Chondrocyte (in vitro differentiated cells): ENCODE measurements around the gene TMEFF2. TPM values are rescaled to one million over a fixed set of nuclear protein-coding genes. Genes with fewer than 3 reads are reported as not detected.

Source experiments
- DNase-seq: peaks from one replicate; pipeline ENCODE4 v3.0.0; 2021; ENCODE audit warnings: mixed read lengths, low spot score
- H3K27ac Mint-ChIP-seq: one replicate; pipeline ENCODE4 v1.8.0; 2021; ENCODE audit warnings: mild to moderate bottlenecking, moderate library complexity, mixed read lengths; ENCODE audit not compliant: unreplicated experiment
- H3K27me3 Mint-ChIP-seq: 2 replicates; pipeline ENCODE4 v1.8.0; 2021; ENCODE audit warnings: low read depth, mixed read lengths
- H3K36me3 Mint-ChIP-seq: 2 replicates; pipeline ENCODE4 v1.8.0; 2021; ENCODE audit warnings: low read depth, mixed read lengths
- H3K4me1 Mint-ChIP-seq: 2 replicates; pipeline ENCODE4 v1.8.0; 2021; ENCODE audit warnings: low read depth, mild to moderate bottlenecking, mixed read lengths
- H3K4me3 Mint-ChIP-seq: one replicate; pipeline ENCODE4 v1.8.0; 2021; ENCODE audit warnings: mild to moderate bottlenecking, moderate library complexity, mixed read lengths; ENCODE audit not compliant: unreplicated experiment
- H3K9me3 Mint-ChIP-seq: 2 replicates; pipeline ENCODE4 v1.8.0; 2021; ENCODE audit warnings: low read depth, mixed read lengths
- total RNA-seq: library from RNA; stranded (reverse); gene quantifications from 3 replicates; pipeline ENCODE4 v1.2.1, GENCODE V29; 2021
- TF ChIP-seq, protein P1 (sequence below): fragments of 200-600 bp; sonication (generic); IDR thresholded peaks from 2 replicates; pipeline ENCODE4 v1.5.0; 2021; ENCODE audit warnings: antibody characterized with exemption, mild to moderate bottlenecking, moderate library complexity

TMEFF2 gene
- total RNA-seq, 1 donor from 2014 or later = 1.5 TPM

DNA sequence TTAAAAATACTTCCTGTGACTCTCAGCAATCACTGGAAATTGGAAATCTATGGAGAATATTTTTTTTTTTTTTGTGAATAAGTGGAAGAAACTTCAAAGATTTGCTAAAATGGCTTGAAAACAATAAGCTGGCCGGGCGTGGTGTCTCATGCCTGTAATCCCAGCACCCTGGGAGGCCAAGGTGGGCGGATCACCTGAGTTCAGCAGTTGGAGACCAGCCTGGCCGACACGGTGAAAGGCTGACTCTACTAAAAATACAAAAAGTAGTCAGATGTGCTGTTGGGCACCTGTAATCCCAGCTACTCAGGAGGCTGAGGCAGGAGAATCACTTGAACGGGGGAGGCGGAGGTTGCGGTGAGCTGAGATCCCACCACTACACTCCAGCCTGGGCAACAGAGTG, 192.3 kb downstream of the TMEFF2 start:
- Mint-ChIP-seq H3K4me1 (peaks cover 7% of the 10 kb centered on the region), H3K36me3 (no peaks in the 10 kb centered on the region), H3K9me3 (no peaks in the 10 kb centered on the region), H3K27ac (no peak overlapping the region), H3K27me3 (no peaks in the 10 kb centered on the region), H3K4me3 (no peak overlapping the region)
- DNase-seq = no peak
- TF ChIP-seq, protein P1, sequence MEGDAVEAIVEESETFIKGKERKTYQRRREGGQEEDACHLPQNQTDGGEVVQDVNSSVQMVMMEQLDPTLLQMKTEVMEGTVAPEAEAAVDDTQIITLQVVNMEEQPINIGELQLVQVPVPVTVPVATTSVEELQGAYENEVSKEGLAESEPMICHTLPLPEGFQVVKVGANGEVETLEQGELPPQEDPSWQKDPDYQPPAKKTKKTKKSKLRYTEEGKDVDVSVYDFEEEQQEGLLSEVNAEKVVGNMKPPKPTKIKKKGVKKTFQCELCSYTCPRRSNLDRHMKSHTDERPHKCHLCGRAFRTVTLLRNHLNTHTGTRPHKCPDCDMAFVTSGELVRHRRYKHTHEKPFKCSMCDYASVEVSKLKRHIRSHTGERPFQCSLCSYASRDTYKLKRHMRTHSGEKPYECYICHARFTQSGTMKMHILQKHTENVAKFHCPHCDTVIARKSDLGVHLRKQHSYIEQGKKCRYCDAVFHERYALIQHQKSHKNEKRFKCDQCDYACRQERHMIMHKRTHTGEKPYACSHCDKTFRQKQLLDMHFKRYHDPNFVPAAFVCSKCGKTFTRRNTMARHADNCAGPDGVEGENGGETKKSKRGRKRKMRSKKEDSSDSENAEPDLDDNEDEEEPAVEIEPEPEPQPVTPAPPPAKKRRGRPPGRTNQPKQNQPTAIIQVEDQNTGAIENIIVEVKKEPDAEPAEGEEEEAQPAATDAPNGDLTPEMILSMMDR = no peak

DNA sequence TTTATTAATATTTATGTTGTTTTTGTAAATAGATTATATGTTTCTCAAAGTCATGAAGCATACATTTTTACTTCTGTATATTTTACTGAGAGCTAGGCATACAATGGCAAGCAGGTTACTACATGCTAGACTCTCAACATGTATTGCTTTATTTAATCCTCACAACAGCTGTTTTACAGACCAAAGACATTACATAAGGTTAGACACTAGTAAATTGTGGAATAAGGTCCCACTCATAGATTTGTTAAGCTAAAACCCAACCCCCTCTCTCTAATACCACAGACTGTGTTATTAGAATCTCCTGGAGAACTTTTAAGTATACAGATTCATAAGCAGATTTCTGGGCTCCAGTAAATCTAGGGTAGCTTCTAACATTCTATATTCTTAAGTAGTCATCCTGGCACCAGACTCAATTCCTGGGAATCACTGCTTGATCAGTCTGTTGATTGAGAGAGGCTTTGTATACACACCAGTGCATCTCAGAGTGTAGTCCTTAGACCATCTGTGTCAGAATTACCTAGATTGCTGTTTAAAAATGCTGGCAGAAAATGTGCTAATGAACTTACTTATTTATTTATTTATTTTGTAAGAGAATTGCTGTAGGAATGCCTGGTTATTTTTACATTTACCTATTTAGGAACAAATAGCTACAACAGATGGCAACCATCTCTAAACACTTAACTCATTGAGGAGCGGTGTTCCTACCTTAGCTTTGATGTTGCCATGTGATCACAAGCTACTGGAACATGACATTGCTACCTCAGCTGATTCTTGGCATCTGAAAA, 194.3 kb downstream of the TMEFF2 start:
- no peak overlapping the region for H3K27ac Mint-ChIP-seq
- H3K9me3 Mint-ChIP-seq = no peaks in the 10 kb centered on the region
- DNase-seq = no peak
- no peak overlapping the region for H3K4me3 Mint-ChIP-seq
- peaks cover 7% of the 10 kb centered on the region for H3K4me1 Mint-ChIP-seq
- TF ChIP-seq, protein P1 = no peak
- no peaks in the 10 kb centered on the region for H3K36me3 Mint-ChIP-seq
- H3K27me3 Mint-ChIP-seq = no peaks in the 10 kb centered on the region

DNA sequence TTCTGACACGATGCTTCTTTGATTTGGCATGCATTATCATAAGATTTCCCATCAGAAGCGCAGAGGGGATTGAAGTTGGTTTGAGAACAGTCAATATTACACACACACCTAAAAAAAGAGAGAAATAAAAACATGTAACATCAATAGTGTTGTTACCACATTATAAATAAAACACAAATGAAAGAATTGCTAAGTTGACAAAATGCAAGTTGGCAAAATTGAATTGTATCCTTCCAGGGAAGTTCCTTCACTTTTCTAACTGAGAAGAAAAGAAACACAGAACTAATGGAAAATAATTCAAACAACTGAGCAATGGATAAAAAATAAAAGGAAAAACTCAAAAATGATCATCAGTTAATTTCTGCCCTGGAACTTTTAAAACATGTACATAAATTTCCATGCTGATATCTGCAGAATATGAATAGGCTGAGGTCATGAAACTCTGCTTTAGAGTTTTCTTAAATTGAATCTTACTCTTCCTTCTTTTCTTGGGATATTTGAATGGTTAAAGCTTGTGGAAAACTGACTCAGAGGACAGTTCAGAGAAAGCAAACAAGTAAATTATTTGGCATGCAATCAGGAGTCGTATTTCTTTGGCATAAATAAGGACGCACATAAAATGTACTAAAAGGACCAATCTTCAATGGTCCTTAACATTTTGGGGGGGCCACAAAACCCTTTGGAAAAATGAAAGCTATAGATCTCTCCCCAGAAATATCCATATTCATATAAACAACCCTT, 195.5 kb downstream of the TMEFF2 start:
- Mint-ChIP-seq H3K36me3 (no peaks in the 10 kb centered on the region), H3K27me3 (no peaks in the 10 kb centered on the region), H3K27ac (no peak overlapping the region), H3K4me3 (no peak overlapping the region), H3K9me3 (no peaks in the 10 kb centered on the region), H3K4me1 (no peaks in the 10 kb centered on the region)
- TF ChIP-seq, protein P1 = no peak
- DNase-seq = no peak

GRCh38 chr2:191995285-191995684, 199.4 kb downstream of the TMEFF2 start:
- no peak for DNase-seq
- Mint-ChIP-seq H3K4me1 (no peaks in the 10 kb centered on the region), H3K27me3 (no peaks in the 10 kb centered on the region), H3K4me3 (no peak overlapping the region), H3K27ac (no peak overlapping the region), H3K9me3 (no peaks in the 10 kb centered on the region), H3K36me3 (no peaks in the 10 kb centered on the region)
- TF ChIP-seq, protein P1 = no peak

GRCh38 chr2:191994749-191995148, 200.0 kb downstream of the TMEFF2 start:
- DNase-seq = no peak
- TF ChIP-seq, protein P1 = no peak
- Mint-ChIP-seq H3K27ac (no peak overlapping the region), H3K27me3 (no peaks in the 10 kb centered on the region), H3K36me3 (no peaks in the 10 kb centered on the region), H3K4me3 (no peak overlapping the region), H3K9me3 (no peaks in the 10 kb centered on the region), H3K4me1 (no peaks in the 10 kb centered on the region)
